ENCODE data around the gene PAX8.

PAX8 gene

GRCh38 chr2:113172721-113173541 lies 105.8 kb downstream of the PAX8 start:
- no peak for DNase-seq (ENCODE audit: low read depth in 1 of 2, low spot score in 1 of 2)

- no peak for DNase-seq (ENCODE audit: low read depth in 1 of 2, low spot score in 1 of 2)
These were observed 107.2 kb downstream of the PAX8 start for GRCh38 chr2:113171334-113172075.

DNA sequence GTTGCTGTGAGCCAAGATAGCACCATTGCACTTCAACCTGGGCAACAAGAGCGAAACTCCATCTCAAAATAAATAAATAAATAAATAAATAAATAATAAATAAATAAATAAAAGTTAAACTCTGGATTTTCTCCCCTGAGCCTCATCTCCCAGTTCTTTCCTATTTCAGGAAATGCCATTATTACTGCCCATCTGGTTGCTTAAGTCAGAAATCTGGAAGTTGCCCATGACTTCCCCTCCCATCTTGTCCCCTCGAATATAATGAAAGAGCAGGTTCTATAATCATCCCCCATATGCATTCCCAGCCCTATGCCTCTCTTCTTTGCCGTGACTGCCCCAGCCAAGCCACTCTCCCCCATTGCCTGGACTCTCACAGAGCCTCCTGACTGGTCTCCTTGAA lies 109.1 kb downstream of the PAX8 start:
- DNase-seq (ENCODE audit: low read depth in 1 of 2, low spot score in 1 of 2): no peak

DNA sequence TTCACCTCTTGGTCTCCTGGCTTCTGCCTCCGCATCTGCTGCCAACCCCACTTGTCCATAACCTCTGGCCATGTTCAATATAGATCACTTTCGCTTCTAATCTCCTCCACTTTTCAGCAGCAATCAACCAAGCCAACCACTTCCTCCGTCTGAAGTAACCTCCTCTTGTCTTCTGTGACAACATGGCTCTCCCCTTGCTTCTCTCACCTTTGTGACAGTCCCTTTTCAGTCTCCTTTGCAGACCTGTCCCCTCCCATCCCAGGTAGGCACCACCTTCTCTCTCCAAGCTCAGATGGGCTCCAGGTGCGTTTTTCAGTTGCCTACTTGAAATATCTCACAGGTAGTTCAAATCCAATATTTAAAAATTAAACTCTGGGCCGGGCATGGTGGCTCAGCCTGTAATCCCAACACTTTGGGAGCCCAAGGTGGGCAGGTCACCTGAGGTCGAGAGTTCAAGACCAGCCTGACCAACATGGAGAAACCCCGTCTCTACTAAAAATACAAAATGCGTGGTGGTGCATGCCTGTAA lies 109.7 kb downstream of the PAX8 start:
- DNase-seq (ENCODE audit: low read depth in 1 of 2, low spot score in 1 of 2): no peak

DNA sequence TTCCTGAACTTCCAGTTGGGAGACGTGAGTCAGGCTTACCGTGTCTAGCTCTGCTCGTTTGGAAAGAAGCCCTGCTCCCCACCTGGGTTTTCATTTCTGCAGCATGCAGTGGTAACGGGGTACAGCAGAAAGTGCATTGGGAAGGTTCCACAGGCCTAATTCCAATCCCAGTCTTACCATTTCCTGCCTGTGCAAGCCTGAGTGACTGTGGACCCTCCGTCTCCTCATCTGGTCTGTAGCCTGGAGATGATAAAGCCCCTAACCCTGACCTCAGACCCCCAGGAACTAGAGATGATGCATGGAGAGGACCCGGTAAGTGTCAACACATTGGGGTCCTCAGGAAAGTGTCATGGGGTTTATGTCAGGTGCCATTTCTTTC lies 110.8 kb downstream of the PAX8 start:
- no peak for DNase-seq (ENCODE audit: low read depth in 1 of 2, low spot score in 1 of 2)

GRCh38 chr2:113167115-113167932 lies 111.4 kb downstream of the PAX8 start:
- no peak for DNase-seq (ENCODE audit: low read depth in 1 of 2, low spot score in 1 of 2)

DNA sequence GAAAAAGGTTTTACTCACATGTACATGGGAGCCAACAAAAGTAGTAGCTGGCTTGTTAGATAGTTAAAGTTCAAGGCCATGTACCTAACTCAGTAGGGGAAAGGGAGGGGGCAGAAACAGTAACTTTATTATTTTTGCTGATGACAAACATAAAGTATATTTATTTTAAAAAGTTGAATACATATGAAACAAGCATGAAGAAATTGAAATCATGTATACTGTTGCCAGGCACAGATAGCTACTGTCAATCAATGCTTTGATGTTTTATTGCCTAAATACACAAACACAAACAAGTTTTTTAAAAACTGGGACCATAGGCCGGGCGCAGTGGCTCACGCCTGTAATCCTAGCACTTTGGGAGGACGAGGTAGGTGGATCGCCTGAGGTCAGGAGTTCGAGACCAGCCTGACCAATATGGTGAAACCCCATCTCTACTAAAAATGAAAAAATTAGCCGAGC lies 112.5 kb downstream of the PAX8 start:
- DNase-seq (ENCODE audit: low read depth in 1 of 2, low spot score in 1 of 2): no peak

All from stimulated activated CD4-positive, alpha-beta T cell treated with anti-CD3 and anti-CD28 coated beads, Interleukin-15, amount 100 ng/mL, for 1 hour (primary cell).